Measurements from ENCODE around the gene ZNF69. TPM values are rescaled to one million over a fixed set of nuclear protein-coding genes. Genes with fewer than 3 reads are reported as not detected.

Gene ZNF69
- total and polyA plus RNA-seq, 2 of the 4 experiments (the other 2 are of a cell fraction), result 2.7 to 12.0 TPM

- no peak for TF ChIP-seq MAZ (IDR thresholded peaks at IDR 0.05; ENCODE audit: borderline replicate concordance, low read depth, low read length)
These were observed 34.2 kb upstream of the ZNF69 start for GRCh38 chr19:11853358-11853757.

More at GRCh38 chr19:11853358-11853757, 34.2 kb upstream of the ZNF69 start:
- POLR2A ChIA-PET (ENCODE audit: unreplicated experiment), result no interaction called here
- DNase-seq, result no peak
- Histone ChIP-seq H3K79me1 (ENCODE audit: low read depth in 1 of 2, low read length in 2 of 2) (peaks cover 32 to 34% of the 10 kb centered on the region in 2 experiments), H3K23ac (ENCODE audit: low read depth, low read length) (no peak overlapping the region), H3K4me2 (ENCODE audit: low read depth, low read length) (no peak overlapping the region), H3K27me3 (ENCODE audit: control insufficient read depth, insufficient read depth, low read length) (no peaks in the 10 kb centered on the region), H2AK5ac (ENCODE audit: low read depth, low read length) (no peak overlapping the region), H3K18ac (ENCODE audit: low read depth, low read length) (no peak overlapping the region), H2BK15ac (ENCODE audit: low read depth, low read length) (no peak overlapping the region), H2AFZ (replicated peaks; ENCODE audit: low read length, poor library complexity) (no peak overlapping the region), H3K27ac (ENCODE audit: insufficient read depth, low read length) (no peak overlapping the region), H3K9ac (ENCODE audit: low read depth, low read length) (no peak overlapping the region), H2AK9ac (replicated peaks; ENCODE audit: low read depth, low read length, poor library complexity) (no peak overlapping the region), H2BK20ac (ENCODE audit: low read depth, low read length) (no peak overlapping the region), H3K56ac (ENCODE audit: extremely low read depth, insufficient read depth, low read length) (no peak overlapping the region), H2BK120ac (ENCODE audit: low read depth, low read length) (no peak overlapping the region), H4K20me1 (ENCODE audit: insufficient read depth, low read length) (no peaks in the 10 kb centered on the region), H3K14ac (replicated peaks; ENCODE audit: low read depth, low read length) (no peak overlapping the region), H3K4me1 (ENCODE audit: control insufficient read depth, insufficient read depth, low read length) (no peaks in the 10 kb centered on the region), H2BK5ac (ENCODE audit: low read depth, low read length, poor library complexity, severe bottlenecking) (no peak overlapping the region), H3K9me3 (ENCODE audit: control insufficient read depth, insufficient read depth, low read length) (peaks cover 24% of the 10 kb centered on the region), H4K91ac (ENCODE audit: insufficient read depth, low read depth, low read length) (no peak overlapping the region), H3K4ac (ENCODE audit: low read depth, low read length) (no peak overlapping the region), H3K36me3 (ENCODE audit: control insufficient read depth, insufficient read depth, low read length) (peaks cover 12% of the 10 kb centered on the region), H4K8ac (ENCODE audit: low read depth in 2 of 2, low read length in 2 of 2) (no peak overlapping the region), H3K4me3 (ENCODE audit: insufficient read depth, low read depth, low read length) (no peak overlapping the region), H3K9me1 (ENCODE audit: insufficient read depth, low read length) (no peaks in the 10 kb centered on the region), H4K5ac (ENCODE audit: low read depth, low read length) (no peak overlapping the region)
- dilution Hi-C loops (cut with HindIII; ENCODE audit: low sequenced_read_pairs, unreplicated experiment), result no loop called here
- CTCF ChIA-PET, result no interaction called here
- intact Hi-C loops (cut with micrococcal nuclease), result no loop called here
- WGBS, 2 experiments (ENCODE audit: extremely low coverage in 2 of 2, insufficient read length in 1 of 2), result no CpG with 5 or more reads among the region's 3 CpGs
- in situ Hi-C loops (cut with MboI; ENCODE audit: low sequenced_read_pairs), result no loop called here
- no TSS peak for BruUV-seq (replicated peaks)
- ATAC-seq (ENCODE audit: low read depth), result no peak
